Activated naive CD4-positive, alpha-beta T cell treated with anti-CD3 and anti-CD28 coated beads, Interleukin-2, amount 50 U/mL, for 72 hours (primary cell): Measurements from ENCODE around the gene CDKN1B. TPM values are rescaled to one million over a fixed set of nuclear protein-coding genes. Genes with fewer than 3 reads are reported as not detected.
A peak's percentile ranks its signal among the peaks of the same experiment; 100 is the strongest.

ENCODE experiments used
- ATAC-seq, 2 donors: fragments of 150-1000 bp; cut with Tn5 transposase; 2 replicates each; pipeline ENCODE4 v1.10.0; 2021; ENCODE audit warnings: mild to moderate bottlenecking in 2 of 2, moderate library complexity in 2 of 2
- DNase-seq, 2 donors: peaks; one replicate each; pipeline ENCODE4 v3.0.0; 2021 to 2022; ENCODE audit warnings: low spot score in 2 of 2
- H3K27ac Mint-ChIP-seq, 2 donors: one replicate each; pipeline ENCODE4 v1.8.0; 2022; ENCODE audit warnings: mild to moderate bottlenecking in 2 of 2, mixed read lengths in 2 of 2
- H3K36me3 Mint-ChIP-seq, 2 donors: one replicate each; pipeline ENCODE4 v1.8.0; 2022; ENCODE audit warnings: mixed read lengths in 2 of 2
- H3K9me3 Mint-ChIP-seq, 2 donors: one replicate each; pipeline ENCODE4 v1.8.0; 2022; ENCODE audit warnings: mixed read lengths in 2 of 2
- total RNA-seq, 2 donors: library from RNA; stranded (reverse); gene quantifications; one replicate each; pipeline ENCODE4 v1.2.3, GENCODE V29; 2022

CDKN1B gene
- total RNA-seq, 2 donors from 2014 or later, result 39.7 to 46.6 TPM

DNA sequence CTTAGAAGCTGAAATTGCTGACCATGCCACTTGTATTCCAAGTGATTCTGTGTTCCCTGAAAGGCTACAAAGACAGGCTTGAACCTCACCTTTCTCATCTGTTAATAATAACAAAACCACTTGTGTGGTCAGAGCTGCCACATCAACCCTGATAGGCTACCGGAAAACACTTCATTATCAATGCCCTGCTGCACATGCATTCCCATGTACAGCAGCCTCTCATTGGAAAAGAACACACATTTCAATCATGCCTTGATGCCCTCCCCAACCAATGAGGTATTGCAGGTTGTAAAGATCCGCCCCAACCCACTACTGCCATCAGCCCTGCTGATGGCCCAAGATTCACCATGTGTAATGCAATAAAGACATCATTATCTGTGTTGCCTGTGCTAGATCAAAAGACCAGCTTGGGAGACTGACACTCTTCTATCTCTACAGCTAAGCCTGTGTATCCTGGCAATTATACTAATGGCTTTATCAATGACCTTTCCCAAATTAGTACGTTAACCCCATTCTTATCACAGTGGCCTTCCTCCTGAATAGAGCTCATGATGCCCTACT, 24.0 kb upstream of the CDKN1B start:
- peaks cover 17 to 48% of the 10 kb centered on the region in 2 donors for H3K36me3 Mint-ChIP-seq
- no peak for ATAC-seq
- H3K27ac Mint-ChIP-seq, result no peak overlapping the region
- no peaks in the 10 kb centered on the region for H3K9me3 Mint-ChIP-seq
- no peak for DNase-seq

DNA sequence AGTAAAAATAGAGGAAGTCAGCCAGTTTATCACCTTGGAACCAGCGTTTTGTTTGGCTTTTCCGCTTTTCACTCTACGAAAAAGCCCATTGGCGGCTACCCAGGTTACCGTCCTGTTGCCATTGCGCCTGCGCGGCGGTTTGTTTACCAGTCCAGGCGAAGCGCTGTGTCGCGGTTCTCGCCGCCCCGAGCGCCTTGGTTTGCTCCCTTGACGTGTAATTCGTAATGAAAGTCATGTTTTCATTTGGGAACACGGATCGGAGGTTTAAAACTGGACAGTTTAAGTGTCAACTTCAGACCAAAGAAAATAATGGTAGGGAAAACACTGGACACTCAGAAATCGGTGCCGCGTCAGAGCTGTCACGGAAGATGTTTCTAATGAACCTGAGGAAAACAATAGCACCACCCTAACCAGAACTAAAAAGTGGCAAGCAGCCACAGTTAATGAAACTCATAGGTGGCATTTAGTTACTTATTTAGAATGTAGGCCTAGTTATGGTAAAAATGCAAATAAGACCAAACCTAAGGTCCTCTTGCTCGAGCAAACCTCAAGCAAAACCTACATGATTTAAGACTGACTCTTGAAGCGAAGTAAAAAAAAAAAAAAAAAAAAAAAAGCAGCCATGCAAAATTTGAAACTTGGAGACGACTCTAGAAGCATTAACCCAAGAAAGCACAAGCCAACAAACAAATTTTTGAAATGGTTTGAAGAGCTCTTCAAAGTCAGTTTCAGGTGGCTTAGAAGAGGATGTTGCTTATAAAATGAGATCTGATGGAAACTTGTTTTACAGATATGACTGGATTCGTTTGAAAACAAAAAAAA, 20.4 kb upstream of the CDKN1B start:
- peak; percentile 76 for ATAC-seq
- H3K9me3 Mint-ChIP-seq, result no peaks in the 10 kb centered on the region
- peak overlapping the region; percentile 97 to 98 for H3K27ac Mint-ChIP-seq
- DNase-seq, result peak; percentile 90 to 91
- H3K36me3 Mint-ChIP-seq, result peaks cover 17 to 37% of the 10 kb centered on the region in 2 donors

DNA sequence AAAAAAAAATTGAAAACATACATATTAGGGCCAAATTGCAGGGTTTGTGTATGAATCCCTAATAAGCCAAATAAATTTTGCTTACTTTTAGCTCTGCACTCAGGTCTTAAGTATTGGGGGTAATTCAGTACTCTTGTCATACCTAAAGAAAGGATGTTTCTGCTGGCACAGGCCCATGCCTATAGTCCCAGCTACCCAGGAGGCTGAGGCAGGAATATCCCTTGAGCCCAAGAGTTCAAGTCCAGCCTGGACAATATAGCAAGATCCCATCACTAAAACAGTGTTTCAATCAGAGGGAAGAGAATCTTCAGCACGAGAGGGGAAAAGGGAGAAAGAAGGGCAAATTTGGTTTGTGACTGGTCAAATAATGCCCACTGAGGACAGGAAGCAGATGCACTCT, 17.8 kb upstream of the CDKN1B start:
- H3K27ac Mint-ChIP-seq, result peak overlapping the region; percentile 32 to 68
- no peaks in the 10 kb centered on the region for H3K9me3 Mint-ChIP-seq
- ATAC-seq (no peak), DNase-seq (no peak)
- H3K36me3 Mint-ChIP-seq, result peaks cover 17 to 22% of the 10 kb centered on the region in 2 donors

DNA sequence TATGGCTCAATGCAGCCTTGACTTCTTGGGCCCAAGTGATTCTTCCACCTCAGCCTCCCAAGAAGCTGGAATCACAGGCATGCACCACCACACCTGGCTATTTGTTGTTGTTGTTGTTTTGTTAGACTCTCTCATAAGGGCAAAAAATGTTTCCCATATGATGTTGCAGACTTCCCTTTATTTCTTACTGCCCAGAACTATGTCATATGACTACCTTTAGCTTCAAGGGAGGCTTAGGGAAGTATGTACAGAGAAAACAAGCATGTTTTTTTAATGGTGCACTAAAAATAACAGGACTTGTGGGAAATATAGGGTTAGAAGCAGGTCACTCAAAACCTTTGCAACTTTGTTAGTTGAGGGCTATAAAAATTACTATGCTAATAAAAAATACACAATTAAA, 16.9 kb upstream of the CDKN1B start:
- no peak overlapping the region for H3K27ac Mint-ChIP-seq
- ATAC-seq, result no peak
- H3K9me3 Mint-ChIP-seq, result no peaks in the 10 kb centered on the region
- no peak for DNase-seq
- peaks cover 9 to 13% of the 10 kb centered on the region in 2 donors for H3K36me3 Mint-ChIP-seq

DNA sequence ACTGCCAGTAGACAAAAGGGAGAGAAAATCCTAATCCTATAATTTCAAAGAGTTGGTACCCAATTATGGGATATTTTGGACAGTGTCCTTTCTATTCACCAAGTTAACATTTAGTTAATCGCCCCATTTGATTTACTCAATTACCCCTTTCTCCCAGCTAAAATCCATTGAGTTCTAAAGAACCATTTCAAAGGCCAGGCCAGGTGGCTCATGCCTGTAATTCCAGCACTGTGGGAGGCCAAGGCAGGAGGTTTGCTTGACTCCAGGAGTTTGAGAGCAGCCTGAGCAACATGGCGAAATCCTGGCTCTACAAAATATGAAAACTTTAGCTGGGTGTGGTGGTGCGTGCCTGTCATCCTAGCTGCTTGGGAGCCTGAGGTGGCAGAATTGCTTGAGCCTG, 15.7 kb upstream of the CDKN1B start:
- ATAC-seq (no peak), DNase-seq (no peak)
- no peak overlapping the region for H3K27ac Mint-ChIP-seq
- peaks cover 0 to 5% of the 10 kb centered on the region in 2 donors for H3K36me3 Mint-ChIP-seq
- no peaks in the 10 kb centered on the region for H3K9me3 Mint-ChIP-seq

DNA sequence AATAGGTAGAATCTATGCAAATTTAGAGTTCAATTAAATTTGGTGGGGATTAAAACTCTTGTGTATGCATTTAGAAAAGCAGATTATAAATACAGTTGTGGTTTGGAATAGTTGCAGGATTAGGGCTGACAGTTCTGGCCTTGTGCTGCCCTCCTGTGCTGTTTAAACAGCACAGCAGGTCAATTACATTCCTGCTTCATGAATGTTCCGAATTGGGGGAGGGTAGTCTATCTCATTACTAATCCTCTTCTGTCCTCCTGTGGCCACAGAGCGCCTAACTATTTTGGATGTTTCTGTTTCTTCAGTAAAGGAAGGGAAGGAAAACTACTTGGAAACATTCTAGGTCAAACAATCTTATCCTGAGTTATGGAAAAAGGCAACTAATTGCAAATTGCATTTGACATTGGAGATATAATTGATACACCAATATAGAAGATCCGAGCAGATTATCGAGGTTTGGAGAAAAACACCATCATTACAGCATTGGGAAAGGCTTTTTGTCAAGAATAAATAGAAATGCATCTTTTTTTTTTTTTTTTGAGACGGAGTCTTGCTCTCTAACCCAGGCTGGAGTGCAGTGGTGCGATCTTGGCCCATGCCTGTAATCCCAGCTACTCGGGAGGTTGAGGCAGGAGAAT, 12.5 kb upstream of the CDKN1B start:
- DNase-seq (no peak), ATAC-seq (peak; percentile 79 to 82)
- Mint-ChIP-seq H3K36me3 (peaks cover 0 to under 1% of the 10 kb centered on the region in 2 donors), H3K9me3 (no peaks in the 10 kb centered on the region), H3K27ac (peak overlapping the region in 1 of 2 donors; percentile 54)

DNA sequence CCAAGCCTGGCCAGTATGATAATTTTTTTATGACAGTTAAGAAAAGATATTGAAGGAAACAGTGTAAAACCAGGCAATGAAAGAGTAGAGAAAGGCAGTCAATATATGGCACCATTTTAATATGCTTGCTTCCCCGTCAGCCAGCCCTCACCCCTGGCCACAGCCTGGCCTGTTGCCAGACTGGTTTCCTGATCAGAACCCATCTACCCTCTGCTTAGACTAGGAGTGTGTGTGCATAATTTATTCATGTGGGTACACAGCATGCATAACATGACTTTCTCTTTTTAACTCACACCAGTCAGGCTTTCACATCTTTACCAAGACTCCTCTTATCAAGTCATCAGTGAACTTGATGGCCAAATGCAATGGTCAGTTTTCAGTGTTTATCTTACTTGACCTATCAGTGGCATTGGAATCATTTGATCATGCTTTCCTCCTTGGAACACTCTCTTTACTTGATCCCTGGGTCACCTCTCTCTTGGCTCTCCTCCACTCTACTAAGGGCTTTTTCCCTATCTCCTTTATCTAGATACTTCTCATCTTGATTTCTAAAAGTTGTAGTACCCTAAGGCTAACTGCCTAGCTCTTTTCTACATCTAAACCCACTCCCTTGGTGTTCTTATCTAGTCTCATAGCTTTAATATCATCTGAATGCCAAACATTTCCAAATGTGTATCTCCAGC, 11.2 kb upstream of the CDKN1B start:
- Mint-ChIP-seq H3K9me3 (no peaks in the 10 kb centered on the region), H3K36me3 (no peaks in the 10 kb centered on the region), H3K27ac (no peak overlapping the region)
- ATAC-seq (peak; percentile 80 to 83), DNase-seq (peak in 1 of 2 donors; percentile 53)

DNA sequence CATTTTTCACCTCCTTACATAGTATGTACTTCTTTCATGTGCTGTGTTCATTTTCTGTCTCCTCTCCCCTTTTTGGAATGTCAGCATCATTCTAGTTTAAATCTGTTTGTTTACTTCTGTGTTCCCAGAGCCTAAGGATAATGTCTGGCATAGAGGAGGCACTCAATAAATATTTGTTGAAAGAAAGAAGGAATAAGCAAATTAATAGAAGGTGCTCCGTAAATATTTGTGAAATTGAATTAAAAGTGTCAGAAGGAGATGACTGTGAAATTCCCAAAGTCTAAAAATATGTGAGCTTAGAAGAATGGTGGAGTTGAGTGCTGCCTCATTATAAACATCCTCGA, 3.3 kb upstream of the CDKN1B start:
- DNase-seq, result no peak
- Mint-ChIP-seq H3K27ac (peak overlapping the region; percentile 97 to 98), H3K9me3 (no peaks in the 10 kb centered on the region), H3K36me3 (peaks cover 25 to 48% of the 10 kb centered on the region in 2 donors)
- no peak for ATAC-seq

DNA sequence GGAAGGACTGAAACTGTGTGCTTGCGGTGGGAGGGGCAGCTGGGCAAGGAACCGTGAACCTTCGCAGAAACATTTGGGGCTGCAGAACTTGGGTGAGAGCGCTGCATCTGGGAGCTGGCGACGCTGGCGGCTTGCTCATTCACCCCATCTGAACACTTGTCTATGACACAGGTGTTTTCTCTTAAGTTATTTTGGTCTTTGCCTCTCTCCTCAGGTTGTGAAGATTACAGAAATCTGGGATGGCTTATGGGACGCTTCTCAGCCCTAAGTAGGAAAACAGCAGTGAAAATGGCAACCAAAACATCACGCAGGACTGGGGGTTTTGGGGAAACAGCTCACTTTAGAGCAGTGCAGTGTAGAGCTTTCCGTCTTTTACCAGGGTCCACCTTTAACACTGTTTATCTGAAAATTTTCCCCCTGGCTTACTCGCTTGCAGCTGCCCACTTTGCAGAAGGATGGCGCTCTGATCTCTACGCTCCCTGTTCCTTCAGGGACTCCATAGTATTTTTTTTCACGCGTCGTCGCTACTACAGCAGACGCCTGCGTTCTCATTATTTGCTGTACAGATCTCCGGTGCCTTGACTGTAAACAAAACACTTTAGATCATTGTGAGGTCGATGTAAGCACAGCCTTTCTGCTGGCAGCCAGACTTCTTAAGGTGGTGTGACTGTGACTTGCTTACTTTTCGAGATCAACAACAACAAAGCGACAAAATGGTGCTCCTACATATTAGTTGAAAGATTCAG, 2.7 kb upstream of the CDKN1B start:
- no peak for DNase-seq
- H3K36me3 Mint-ChIP-seq, result peaks cover 31 to 53% of the 10 kb centered on the region in 2 donors
- peak; percentile 9 to 21 for ATAC-seq
- H3K27ac Mint-ChIP-seq, result peak overlapping the region; percentile 97 to 98
- H3K9me3 Mint-ChIP-seq, result no peaks in the 10 kb centered on the region

DNA sequence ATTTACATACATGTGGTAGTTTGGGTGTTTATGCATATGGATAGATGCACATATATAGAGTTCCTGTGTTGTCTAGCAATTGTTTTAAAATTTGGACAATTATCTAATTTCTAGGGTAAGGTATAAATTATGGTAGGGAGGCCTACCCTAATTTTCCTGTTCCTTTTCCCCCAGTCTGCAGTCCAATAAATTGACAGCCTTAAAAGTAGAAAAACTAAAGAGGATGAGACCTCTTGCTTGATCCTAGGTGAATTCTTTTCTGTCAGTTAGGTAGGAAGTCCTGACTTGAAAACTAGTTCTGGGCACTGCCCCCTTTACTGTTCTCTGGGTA, 2.1 kb upstream of the CDKN1B start:
- peak in 1 of 2 donors; percentile 40 for ATAC-seq
- H3K9me3 Mint-ChIP-seq, result no peaks in the 10 kb centered on the region
- peak overlapping the region; percentile 97 to 98 for H3K27ac Mint-ChIP-seq
- no peak for DNase-seq
- peaks cover 34 to 59% of the 10 kb centered on the region in 2 donors for H3K36me3 Mint-ChIP-seq

DNA sequence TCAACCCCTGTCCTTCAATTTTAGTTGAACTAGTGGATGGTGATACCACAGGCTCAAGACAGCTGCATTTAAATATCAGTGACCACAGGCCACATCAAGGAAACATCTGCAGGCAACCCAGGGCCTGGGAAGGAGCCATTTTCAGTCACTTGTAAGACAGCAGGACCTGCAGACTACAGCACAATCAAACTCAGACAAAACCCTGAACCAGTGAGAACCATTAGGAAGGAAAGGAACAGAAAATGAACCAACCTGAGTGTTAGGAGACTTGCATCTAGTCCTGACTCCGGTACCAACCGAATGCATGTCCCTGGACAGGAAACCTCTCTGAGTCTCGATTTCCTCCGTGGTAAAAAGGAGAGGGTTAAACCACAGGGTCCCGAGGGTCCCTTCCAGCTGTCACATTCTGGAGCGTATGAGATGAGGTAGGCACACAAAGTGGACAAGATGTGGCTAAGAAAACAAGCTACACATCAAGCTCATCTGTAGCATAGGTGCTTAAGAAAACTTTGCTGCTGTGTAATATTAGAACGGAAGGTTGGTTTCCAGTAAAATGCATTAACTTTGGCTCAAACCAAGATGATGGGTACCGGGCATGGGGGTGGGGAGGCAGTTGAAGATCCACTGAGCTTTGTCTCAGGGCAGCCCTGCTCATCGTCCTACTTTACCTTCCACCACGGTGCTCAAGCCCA, 1.6 kb upstream of the CDKN1B start:
- Mint-ChIP-seq H3K27ac (peak overlapping the region; percentile 97 to 98), H3K9me3 (no peaks in the 10 kb centered on the region), H3K36me3 (peaks cover 38 to 65% of the 10 kb centered on the region in 2 donors)
- peak in 1 of 2 donors; percentile 54 for DNase-seq
- peak; percentile 23 to 38 for ATAC-seq

DNA sequence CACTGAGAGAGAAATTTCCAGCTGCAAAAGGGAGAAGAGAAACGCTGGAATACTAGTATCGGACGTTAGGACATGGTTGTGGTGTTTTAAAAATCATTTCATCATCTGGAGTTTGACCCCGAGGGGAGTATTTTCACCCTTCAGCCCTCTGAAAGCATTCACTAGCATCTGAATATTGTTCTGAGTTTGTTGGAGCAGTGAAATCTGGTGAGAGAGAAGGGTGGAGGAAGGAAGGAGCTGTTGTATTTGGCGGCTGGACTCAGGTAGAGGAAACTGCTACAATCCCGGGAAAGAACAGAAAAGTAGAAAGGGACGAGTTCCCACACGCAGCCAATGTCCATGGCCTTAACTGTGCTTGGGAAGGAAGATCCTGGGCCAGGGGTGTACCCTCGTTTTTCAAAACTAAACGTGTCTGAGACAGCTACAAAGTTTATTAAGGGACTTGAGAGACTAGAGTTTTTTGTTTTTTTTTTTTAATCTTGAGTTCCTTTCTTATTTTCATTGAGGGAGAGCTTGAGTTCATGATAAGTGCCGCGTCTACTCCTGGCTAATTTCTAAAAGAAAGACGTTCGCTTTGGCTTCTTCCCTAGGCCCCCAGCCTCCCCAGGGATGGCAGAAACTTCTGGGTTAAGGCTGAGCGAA, 896 bp upstream of the CDKN1B start:
- Mint-ChIP-seq H3K9me3 (no peaks in the 10 kb centered on the region), H3K27ac (peak overlapping the region; percentile 97 to 98), H3K36me3 (peaks cover 44 to 71% of the 10 kb centered on the region in 2 donors)
- ATAC-seq, result no peak
- DNase-seq, result no peak

DNA sequence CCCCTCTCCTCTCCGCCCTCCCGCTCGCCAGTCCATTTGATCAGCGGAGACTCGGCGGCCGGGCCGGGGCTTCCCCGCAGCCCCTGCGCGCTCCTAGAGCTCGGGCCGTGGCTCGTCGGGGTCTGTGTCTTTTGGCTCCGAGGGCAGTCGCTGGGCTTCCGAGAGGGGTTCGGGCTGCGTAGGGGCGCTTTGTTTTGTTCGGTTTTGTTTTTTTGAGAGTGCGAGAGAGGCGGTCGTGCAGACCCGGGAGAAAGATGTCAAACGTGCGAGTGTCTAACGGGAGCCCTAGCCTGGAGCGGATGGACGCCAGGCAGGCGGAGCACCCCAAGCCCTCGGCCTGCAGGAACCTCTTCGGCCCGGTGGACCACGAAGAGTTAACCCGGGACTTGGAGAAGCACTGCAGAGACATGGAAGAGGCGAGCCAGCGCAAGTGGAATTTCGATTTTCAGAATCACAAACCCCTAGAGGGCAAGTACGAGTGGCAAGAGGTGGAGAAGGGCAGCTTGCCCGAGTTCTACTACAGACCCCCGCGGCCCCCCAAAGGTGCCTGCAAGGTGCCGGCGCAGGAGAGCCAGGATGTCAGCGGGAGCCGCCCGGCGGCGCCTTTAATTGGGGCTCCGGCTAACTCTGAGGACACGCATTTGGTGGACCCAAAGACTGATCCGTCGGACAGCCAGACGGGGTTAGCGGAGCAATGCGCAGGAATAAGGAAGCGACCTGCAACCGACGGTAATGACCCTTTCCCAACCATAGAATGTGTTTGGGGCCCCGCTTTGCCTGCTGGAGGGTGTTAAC, 615 bp downstream of the CDKN1B start:
- Mint-ChIP-seq H3K9me3 (no peaks in the 10 kb centered on the region), H3K27ac (peak overlapping the region; percentile 97 to 99), H3K36me3 (peaks cover 52 to 78% of the 10 kb centered on the region in 2 donors)
- ATAC-seq, result peak in 1 of 2 donors; percentile 49
- peak in 1 of 2 donors; percentile 76 for DNase-seq

DNA sequence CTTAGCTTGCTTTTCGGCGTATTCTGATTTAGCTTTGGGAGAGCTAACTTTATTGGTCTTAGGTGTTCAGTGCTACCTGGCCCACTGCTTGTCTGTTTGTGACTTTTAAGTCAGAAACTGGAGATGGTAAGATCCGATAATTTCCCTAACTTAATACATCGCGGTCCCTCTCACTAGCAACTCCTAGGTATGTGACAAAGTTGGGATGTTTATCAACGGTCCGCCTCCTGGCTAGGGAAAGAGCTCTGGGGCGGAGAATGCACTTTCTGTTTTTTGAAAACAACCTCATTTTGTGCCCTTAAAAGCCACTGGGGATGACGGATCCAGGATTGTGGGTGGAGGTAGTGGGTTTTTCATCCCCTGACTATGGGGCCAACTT, 1.2 kb downstream of the CDKN1B start:
- DNase-seq (no peak), ATAC-seq (no peak)
- no peaks in the 10 kb centered on the region for H3K9me3 Mint-ChIP-seq
- peak overlapping the region; percentile 97 to 99 for H3K27ac Mint-ChIP-seq
- peaks cover 53 to 75% of the 10 kb centered on the region in 2 donors for H3K36me3 Mint-ChIP-seq

DNA sequence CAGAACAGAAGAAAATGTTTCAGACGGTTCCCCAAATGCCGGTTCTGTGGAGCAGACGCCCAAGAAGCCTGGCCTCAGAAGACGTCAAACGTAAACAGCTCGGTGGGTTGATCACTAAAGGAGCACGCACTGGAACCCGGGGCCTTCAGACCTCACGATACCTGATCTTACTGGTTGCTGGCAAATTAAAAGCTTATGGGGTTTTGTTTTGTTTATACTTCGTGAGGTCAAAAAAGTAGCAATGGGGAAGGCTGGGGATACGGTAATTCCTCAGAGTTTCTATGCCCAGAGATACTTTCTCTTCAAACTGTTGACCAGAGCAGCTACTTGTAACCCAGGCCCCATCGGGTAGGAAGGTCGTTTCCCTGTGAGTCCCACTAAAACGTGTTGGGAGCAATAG, 1.7 kb downstream of the CDKN1B start:
- DNase-seq, result no peak
- Mint-ChIP-seq H3K9me3 (no peaks in the 10 kb centered on the region), H3K27ac (peak overlapping the region; percentile 97 to 99), H3K36me3 (peaks cover 53 to 71% of the 10 kb centered on the region in 2 donors)
- no peak for ATAC-seq
